Loucy (cell line): Measurements from ENCODE around the gene CLTB.

Experiments used
- EZH2phosphoT487 ChIP-seq: fragments of 200-600 bp; IDR thresholded peaks from 2 replicates; pipeline ENCODE4 v1.6.1; 2018; ENCODE audit warnings: antibody characterized with exemption, mild to moderate bottlenecking, moderate library complexity, borderline replicate concordance
- TF ChIP-seq, protein P1 (sequence below): fragments of 200-600 bp; sonication (generic); conservative IDR thresholded peaks from 2 replicates; pipeline ENCODE4 v1.5.1; 2014; ENCODE audit warnings: mild to moderate bottlenecking, antibody characterized with exemption, low read length

- TF ChIP-seq, protein P1, sequence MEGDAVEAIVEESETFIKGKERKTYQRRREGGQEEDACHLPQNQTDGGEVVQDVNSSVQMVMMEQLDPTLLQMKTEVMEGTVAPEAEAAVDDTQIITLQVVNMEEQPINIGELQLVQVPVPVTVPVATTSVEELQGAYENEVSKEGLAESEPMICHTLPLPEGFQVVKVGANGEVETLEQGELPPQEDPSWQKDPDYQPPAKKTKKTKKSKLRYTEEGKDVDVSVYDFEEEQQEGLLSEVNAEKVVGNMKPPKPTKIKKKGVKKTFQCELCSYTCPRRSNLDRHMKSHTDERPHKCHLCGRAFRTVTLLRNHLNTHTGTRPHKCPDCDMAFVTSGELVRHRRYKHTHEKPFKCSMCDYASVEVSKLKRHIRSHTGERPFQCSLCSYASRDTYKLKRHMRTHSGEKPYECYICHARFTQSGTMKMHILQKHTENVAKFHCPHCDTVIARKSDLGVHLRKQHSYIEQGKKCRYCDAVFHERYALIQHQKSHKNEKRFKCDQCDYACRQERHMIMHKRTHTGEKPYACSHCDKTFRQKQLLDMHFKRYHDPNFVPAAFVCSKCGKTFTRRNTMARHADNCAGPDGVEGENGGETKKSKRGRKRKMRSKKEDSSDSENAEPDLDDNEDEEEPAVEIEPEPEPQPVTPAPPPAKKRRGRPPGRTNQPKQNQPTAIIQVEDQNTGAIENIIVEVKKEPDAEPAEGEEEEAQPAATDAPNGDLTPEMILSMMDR, result no peak
- TF ChIP-seq EZH2phosphoT487, result no peak
Measured at GRCh38 chr5:176426876-176427275, 10.5 kb upstream of the CLTB start.
